Lower leg skin (tissue), 3 donors: Measurements from ENCODE around the gene ABCF2.

Experiments
- CTCF ChIP-seq, 3 donors: fragments of 450-650 bp; IDR thresholded peaks; one replicate each; pipeline ENCODE4 v1.5.1; 2016; ENCODE audit warnings: antibody characterized with exemption in 3 of 3, mild to moderate bottlenecking in 3 of 3, moderate library complexity in 2 of 3
- POLR2A ChIP-seq, 2 donors: fragments of 450-650 bp; IDR thresholded peaks; one replicate each; pipeline ENCODE4 v1.6.1; 2016 to 2017; ENCODE audit warnings: antibody characterized with exemption in 2 of 2, mild to moderate bottlenecking in 1 of 2, moderate library complexity in 1 of 2

- TF ChIP-seq CTCF (IDR thresholded peaks at IDR 0.05) (no peak), POLR2A (IDR thresholded peaks at IDR 0.05) (no peak)
These were observed 46.0 kb downstream of the ABCF2 start for GRCh38 chr7:151181011-151181431.
